ENCODE data around the gene POLN.
"Not testable (repeated sequence)": the region's sequence is repeated elsewhere in the genome, so short reads cannot be mapped to it uniquely, and the experiment has no call there.

Gene POLN

GRCh38 chr4:2231082-2231481 is 10.8 kb downstream of the POLN start:
- no peak overlapping the region for H3K4me2 ChIP-seq (ENCODE audit: low read length)

GRCh38 chr4:2226261-2226660 is 15.7 kb downstream of the POLN start:
- TF ChIP-seq EZH2 (IDR thresholded peaks at IDR 0.05; ENCODE audit: borderline replicate concordance, low read length) (no peak), CTCF (IDR thresholded peaks at IDR 0.05; ENCODE audit: low read length) (no peak)
- H2AFZ ChIP-seq (ENCODE audit: low read length): no peak overlapping the region
- H3F3A ChIP-seq (ENCODE audit: insufficient read depth, low read length): no peaks in the 10 kb centered on the region
- H3K4me3 ChIP-seq (ENCODE audit: low read depth, low read length, poor library complexity, severe bottlenecking): no peak overlapping the region
- H3K27me3 ChIP-seq (ENCODE audit: insufficient read depth, low read length): no peaks in the 10 kb centered on the region
- H3K9me2 ChIP-seq (ENCODE audit: low read depth, low read length): no peaks in the 10 kb centered on the region
- no peak overlapping the region for H3K27ac ChIP-seq (ENCODE audit: low read depth, low read length, poor library complexity, severe bottlenecking)
- H3K4me2 ChIP-seq (ENCODE audit: low read length): no peak overlapping the region
- no peak overlapping the region for H3K9ac ChIP-seq (ENCODE audit: low read length)
- H3K36me3 ChIP-seq (ENCODE audit: insufficient read depth, low read length): no peaks in the 10 kb centered on the region
- H3K9me3 ChIP-seq (ENCODE audit: low read length): no peaks in the 10 kb centered on the region
- H4K20me1 ChIP-seq (ENCODE audit: insufficient read depth, low read length): no peaks in the 10 kb centered on the region
- no peaks in the 10 kb centered on the region for H3K4me1 ChIP-seq (ENCODE audit: insufficient read depth, low read length, severe bottlenecking)
- H3K79me2 ChIP-seq (ENCODE audit: insufficient read depth, low read length): no peaks in the 10 kb centered on the region

More at GRCh38 chr4:2231082-2231481, 10.8 kb downstream of the POLN start:
- H3K4me1 ChIP-seq (ENCODE audit: insufficient read depth, low read length, severe bottlenecking): no peaks in the 10 kb centered on the region
- no peaks in the 10 kb centered on the region for H3F3A ChIP-seq (ENCODE audit: insufficient read depth, low read length)
- no peaks in the 10 kb centered on the region for H3K27me3 ChIP-seq (ENCODE audit: insufficient read depth, low read length)
- peaks cover 14% of the 10 kb centered on the region; the same call in 1 of the 2 replicates for H3K36me3 ChIP-seq (ENCODE audit: insufficient read depth, low read length)
- no peak overlapping the region for H3K9ac ChIP-seq (ENCODE audit: low read length)
- no peak overlapping the region for H2AFZ ChIP-seq (ENCODE audit: low read length)
- H4K20me1 ChIP-seq (ENCODE audit: insufficient read depth, low read length): no peaks in the 10 kb centered on the region
- H3K27ac ChIP-seq (ENCODE audit: low read depth, low read length, poor library complexity, severe bottlenecking): no peak overlapping the region
- no peaks in the 10 kb centered on the region for H3K9me2 ChIP-seq (ENCODE audit: low read depth, low read length)
- H3K4me3 ChIP-seq (ENCODE audit: low read depth, low read length, poor library complexity, severe bottlenecking): no peak overlapping the region
- TF ChIP-seq CTCF (IDR thresholded peaks at IDR 0.05; ENCODE audit: low read length): no peak
- no peak for TF ChIP-seq EZH2 (IDR thresholded peaks at IDR 0.05; ENCODE audit: borderline replicate concordance, low read length)
- no peaks in the 10 kb centered on the region for H3K79me2 ChIP-seq (ENCODE audit: insufficient read depth, low read length)
- H3K9me3 ChIP-seq (ENCODE audit: low read length): no peaks in the 10 kb centered on the region

- Histone ChIP-seq H3K27me3 (ENCODE audit: insufficient read depth, low read length) (no peaks in the 10 kb centered on the region), H3K9me3 (ENCODE audit: low read length) (no peaks in the 10 kb centered on the region), H3K4me3 (ENCODE audit: low read depth, low read length, poor library complexity, severe bottlenecking) (no peak overlapping the region), H3F3A (ENCODE audit: insufficient read depth, low read length) (no peaks in the 10 kb centered on the region), H3K27ac (ENCODE audit: low read depth, low read length, poor library complexity, severe bottlenecking) (no peak overlapping the region), H3K9ac (ENCODE audit: low read length) (no peak overlapping the region), H3K4me1 (ENCODE audit: insufficient read depth, low read length, severe bottlenecking) (no peaks in the 10 kb centered on the region), H4K20me1 (ENCODE audit: insufficient read depth, low read length) (no peaks in the 10 kb centered on the region), H3K36me3 (ENCODE audit: insufficient read depth, low read length) (no peaks in the 10 kb centered on the region), H2AFZ (ENCODE audit: low read length) (no peak overlapping the region), H3K79me2 (ENCODE audit: insufficient read depth, low read length) (no peaks in the 10 kb centered on the region), H3K4me2 (ENCODE audit: low read length) (no peak overlapping the region), H3K9me2 (ENCODE audit: low read depth, low read length) (no peaks in the 10 kb centered on the region)
- no peak for TF ChIP-seq EZH2 (IDR thresholded peaks at IDR 0.05; ENCODE audit: borderline replicate concordance, low read length)
- no peak for TF ChIP-seq CTCF (IDR thresholded peaks at IDR 0.05; ENCODE audit: low read length)
These were observed 19.1 kb downstream of the POLN start for GRCh38 chr4:2222838-2223237.

GRCh38 chr4:2221378-2221777 is 20.5 kb downstream of the POLN start:
- H3K9me3 ChIP-seq (ENCODE audit: low read length); H3K9ac ChIP-seq (ENCODE audit: low read length); H3K4me2 ChIP-seq (ENCODE audit: low read length); H3F3A ChIP-seq (ENCODE audit: insufficient read depth, low read length); H3K4me1 ChIP-seq (ENCODE audit: insufficient read depth, low read length, severe bottlenecking); H4K20me1 ChIP-seq (ENCODE audit: insufficient read depth, low read length); H3K27ac ChIP-seq (ENCODE audit: low read depth, low read length, poor library complexity, severe bottlenecking); H3K4me3 ChIP-seq (ENCODE audit: low read depth, low read length, poor library complexity, severe bottlenecking); H3K27me3 ChIP-seq (ENCODE audit: insufficient read depth, low read length); H3K79me2 ChIP-seq (ENCODE audit: insufficient read depth, low read length); H3K9me2 ChIP-seq (ENCODE audit: low read depth, low read length); H3K36me3 ChIP-seq (ENCODE audit: insufficient read depth, low read length); H2AFZ ChIP-seq (ENCODE audit: low read length): not testable (repeated sequence)
